ENCODE data around the gene PABPC1L. TPM values are rescaled to one million over a fixed set of nuclear protein-coding genes. Genes with fewer than 3 reads are reported as not detected.

Gene PABPC1L
- total and polyA plus RNA-seq, 7 donors: 1.0 to 2.8 (median 1.8) TPM

- Histone ChIP-seq H3K27me3 (ENCODE audit: insufficient read depth in 3 of 3, low read length in 2 of 3) (no peaks in the 10 kb centered on the region), H3K4me3 (peak within 1 kb of the TSS; percentile 83), H3K4me1 (peaks cover 41% of the 10 kb centered on the region), H3K36me3 (ENCODE audit: insufficient read depth in 1 of 2, low read depth in 1 of 2) (peaks cover 0 to 17% of the 10 kb centered on the region in 2 donors), H3K27ac (peak within 1 kb of the TSS; percentile 94), H3K9me3 (no peaks in the 10 kb centered on the region)
- intact Hi-C loops (cut with DNase I): loop anchor here in 1 of 2 donors (5.0 to 10.0 kb wide), 2 partner anchors 77 to 671 kb away; partner anchors contain the start of genes OSER1 and TOMM34
- ATAC-seq (peak; percentile 99 to 100 (median 100)), DNase-seq (peak; percentile 99)
- whole genome bisulfite sequencing, 3 donors: 0 to 1% (median 0%) methylated on average over 47 to 88 of the region's 88 CpGs
- TF ChIP-seq CTCF (IDR thresholded peaks at IDR 0.05): no peak
These were observed 24.2 kb upstream of the PABPC1L start, which contains the start of gene YWHAB for GRCh38 chr20:44885392-44886265. TSS of gene YWHAB (plus strand) at chr20:44885705. CDS start at chr20:44901534, 15,829 bp downstream.

GRCh38 chr20:44886266-44886651 lies 23.6 kb upstream of the PABPC1L start:
- Histone ChIP-seq H3K4me1 (peaks cover 41% of the 10 kb centered on the region), H3K36me3 (ENCODE audit: insufficient read depth in 1 of 2, low read depth in 1 of 2) (peaks cover 0 to 17% of the 10 kb centered on the region in 2 donors), H3K4me3 (peak overlapping the region; percentile 83), H3K27ac (peak overlapping the region; percentile 94), H3K9me3 (no peaks in the 10 kb centered on the region), H3K27me3 (ENCODE audit: insufficient read depth in 3 of 3, low read length in 2 of 3) (no peaks in the 10 kb centered on the region)
- TF ChIP-seq CTCF (IDR thresholded peaks at IDR 0.05): no peak
- intact Hi-C loops (cut with DNase I): loop anchor here in 1 of 2 donors (5.0 to 10.0 kb wide), 2 partner anchors 76 to 671 kb away; partner anchors contain the start of genes OSER1 and TOMM34
- no peak for DNase-seq
- WGBS, 3 donors: 0 to 1% (median 1%) methylated on average over 8 of the region's 8 CpGs
- ATAC-seq: no peak

- Histone ChIP-seq H3K27ac (no peak overlapping the region), H3K4me1 (peaks cover 41% of the 10 kb centered on the region)
- intact Hi-C loops (cut with DNase I): loop anchor here in 1 of 2 donors (5.0 to 10.0 kb wide), 2 partner anchors 75 to 672 kb away; partner anchors contain the start of genes OSER1 and TOMM34
These were observed 23.0 kb upstream of the PABPC1L start for GRCh38 chr20:44886828-44887227.

GRCh38 chr20:44887466-44887865 lies 22.4 kb upstream of the PABPC1L start:
- peaks cover 0 to 17% of the 10 kb centered on the region in 2 donors for H3K36me3 ChIP-seq (ENCODE audit: insufficient read depth in 1 of 2, low read depth in 1 of 2)
- WGBS, 3 donors: 42 to 58% (median 52%) methylated on average over 4 of the region's 4 CpGs
- intact Hi-C loops (cut with DNase I): loop anchor here in 1 of 2 donors (5.0 to 10.0 kb wide), 2 partner anchors 75 to 673 kb away; partner anchors contain the start of genes OSER1 and TOMM34
- H3K9me3 ChIP-seq: no peaks in the 10 kb centered on the region
- H3K27ac ChIP-seq: no peak overlapping the region
- DNase-seq: no peak
- peak overlapping the region; percentile 83 for H3K4me3 ChIP-seq
- ATAC-seq: no peak
- peaks cover 41% of the 10 kb centered on the region for H3K4me1 ChIP-seq
- no peaks in the 10 kb centered on the region for H3K27me3 ChIP-seq (ENCODE audit: insufficient read depth in 3 of 3, low read length in 2 of 3)
- TF ChIP-seq CTCF (IDR thresholded peaks at IDR 0.05): no peak

More at GRCh38 chr20:44886828-44887227, 23.0 kb upstream of the PABPC1L start:
- no peak for TF ChIP-seq CTCF (IDR thresholded peaks at IDR 0.05)
- ATAC-seq: no peak
- H3K27me3 ChIP-seq (ENCODE audit: insufficient read depth in 3 of 3, low read length in 2 of 3): no peaks in the 10 kb centered on the region
- WGBS, 3 donors: 0 to 2% (median 1%) methylated on average over 2 of the region's 2 CpGs
- H3K9me3 ChIP-seq: no peaks in the 10 kb centered on the region
- H3K4me3 ChIP-seq: peak overlapping the region; percentile 83
- DNase-seq: no peak
- H3K36me3 ChIP-seq (ENCODE audit: insufficient read depth in 1 of 2, low read depth in 1 of 2): peaks cover 0 to 17% of the 10 kb centered on the region in 2 donors
